HepG2 (cell line): ENCODE results near the gene DNAJC5. TPM values are rescaled to one million over a fixed set of nuclear protein-coding genes. Genes with fewer than 3 reads are reported as not detected.
A peak's percentile ranks its signal among the peaks of the same experiment; 100 is the strongest.

Experiments used
- ARID4A ChIP-seq: sonication (generic); formaldehyde crosslinking; IDR thresholded peaks from 2 replicates; pipeline ENCODE4 v1.5.0; 2020; ENCODE audit warnings: mild to moderate bottlenecking, missing genetic modification reagents, borderline replicate concordance
- CREB1 ChIP-seq, 2 experiments: fragments of 450-650 bp in 1 of 2; IDR thresholded peaks; 2 replicates each; pipeline ENCODE4 v1.6.1; 2016 to 2017; ENCODE audit warnings: control low read depth in 1 of 2, mild to moderate bottlenecking in 1 of 2, missing compliant biosample characterization in 1 of 2, missing genetic modification characterization in 1 of 2
- ELF4 ChIP-seq: sonication (generic); formaldehyde crosslinking; IDR thresholded peaks from 2 replicates; pipeline ENCODE4 v1.5.0; 2020; ENCODE audit warnings: missing genetic modification reagents, mild to moderate bottlenecking, moderate library complexity, borderline replicate concordance
- ESRRA ChIP-seq: sonication (generic); formaldehyde crosslinking; IDR thresholded peaks from 2 replicates; pipeline ENCODE4 v1.5.1; 2020; ENCODE audit warnings: mild to moderate bottlenecking, low read depth, missing genetic modification reagents
- ETS1 ChIP-seq: sonication (generic); formaldehyde crosslinking; IDR thresholded peaks from 2 replicates; pipeline ENCODE4 v1.4.0; 2020; ENCODE audit warnings: missing genetic modification reagents
- GABPB1 ChIP-seq: IDR thresholded peaks from 2 replicates; pipeline ENCODE4 v1.6.1; 2016; ENCODE audit warnings: mild to moderate bottlenecking, missing genetic modification reagents, moderate library complexity, missing compliant biosample characterization
- HDAC2 ChIP-seq: sonication (generic); formaldehyde crosslinking; IDR thresholded peaks from 2 replicates; pipeline ENCODE4 v1.4.0; 2020; ENCODE audit warnings: missing genetic modification reagents
- HES4 ChIP-seq: sonication (generic); formaldehyde crosslinking; IDR thresholded peaks from 2 replicates; pipeline ENCODE4 v1.9.0; 2021; ENCODE audit warnings: mild to moderate bottlenecking, missing genetic modification reagents, borderline replicate concordance
- LBX2 ChIP-seq: sonication (generic); formaldehyde crosslinking; IDR thresholded peaks from 2 replicates; pipeline ENCODE4 v1.5.0; 2020; ENCODE audit warnings: missing genetic modification reagents, mild to moderate bottlenecking, borderline replicate concordance
- RBAK ChIP-seq: sonication (generic); formaldehyde crosslinking; IDR thresholded peaks from 2 replicates; pipeline ENCODE4 v1.5.1; 2020; ENCODE audit warnings: mild to moderate bottlenecking, missing genetic modification reagents
- REL ChIP-seq: sonication (generic); formaldehyde crosslinking; conservative IDR thresholded peaks from 2 replicates; pipeline ENCODE4 v1.8.0; 2022; ENCODE audit warnings: mild to moderate bottlenecking, missing genetic modification reagents, moderate library complexity
- RXRA ChIP-seq: sonication (generic); formaldehyde crosslinking; IDR thresholded peaks from 2 replicates; pipeline ENCODE4 v1.5.1; 2020; ENCODE audit warnings: missing genetic modification reagents
- SMARCC2 ChIP-seq: fragments of 450-650 bp; IDR thresholded peaks from 2 replicates; pipeline ENCODE4 v1.6.1; 2017; ENCODE audit warnings: antibody characterized with exemption, mild to moderate bottlenecking
- SMARCE1 ChIP-seq: fragments of 450-650 bp; IDR thresholded peaks from 2 replicates; pipeline ENCODE4 v1.6.1; 2017; ENCODE audit warnings: borderline replicate concordance
- TBX2 ChIP-seq: sonication (generic); formaldehyde crosslinking; IDR thresholded peaks from 2 replicates; pipeline ENCODE4 v1.5.0; 2020; ENCODE audit warnings: missing genetic modification reagents, mild to moderate bottlenecking, borderline replicate concordance
- ZNF235 ChIP-seq: sonication (generic); formaldehyde crosslinking; IDR thresholded peaks from 2 replicates; pipeline ENCODE4 v1.8.1; 2023; ENCODE audit warnings: mild to moderate bottlenecking, missing genetic modification reagents, borderline replicate concordance
- ZNF503 ChIP-seq: sonication (generic); formaldehyde crosslinking; IDR thresholded peaks from 2 replicates; pipeline ENCODE4 v1.4.0; 2020; ENCODE audit warnings: missing genetic modification reagents
- ZNF549 ChIP-seq: sonication (generic); formaldehyde crosslinking; IDR thresholded peaks from 2 replicates; pipeline ENCODE4 v1.5.0; 2020; ENCODE audit warnings: missing genetic modification reagents
- ZNF589 ChIP-seq: sonication (generic); formaldehyde crosslinking; conservative IDR thresholded peaks from 2 replicates; pipeline ENCODE4 v1.8.0; 2022; ENCODE audit warnings: mild to moderate bottlenecking, moderate library complexity, missing genetic modification reagents
- ZNF749 ChIP-seq: sonication (generic); formaldehyde crosslinking; IDR thresholded peaks from 2 replicates; pipeline ENCODE4 v1.8.0; 2022; ENCODE audit warnings: mild to moderate bottlenecking, missing genetic modification reagents, moderate library complexity, borderline replicate concordance
- polyA plus RNA-seq, 8 experiments: library from polyadenylated mRNA; depleted of rRNA in 3 of 8; stranded (reverse) in 7 of 8; unstranded in 1 of 8; fragments of >200 nt; fragmentation: Illumina TruSeq in 4 of 8; extraction: Trizol in 4 of 8; gene quantifications; 2 replicates each; pipeline versions ENCODE4 v1.2.1 to v1.2.3, GENCODE V29; 2011 to 2016; ENCODE audit warnings: low read depth in 4 of 8, missing spikeins in 1 of 8, mixed read lengths in 1 of 8; ENCODE audit not compliant: insufficient read depth in 1 of 8
- total RNA-seq, 5 experiments: library from RNA; depleted of rRNA; stranded (reverse); fragments of >200 nt; fragmentation: Illumina TruSeq; extraction: Trizol; gene quantifications; 2 replicates each; pipeline ENCODE4 v1.2.3, GENCODE V29; 2016; ENCODE audit warnings: low read depth in 1 of 5
- TF ChIP-seq, protein P1 (sequence below): sonication (generic); formaldehyde crosslinking; IDR thresholded peaks from 2 replicates; pipeline ENCODE4 v1.8.0; 2022; ENCODE audit warnings: missing genetic modification reagents, low read depth, mild to moderate bottlenecking, borderline replicate concordance

Gene DNAJC5
- total and polyA plus RNA-seq, 2 of the 13 experiments (the other 11 are each of a cell fraction or from before 2014, with no cell fraction given) = 42.8 to 64.5 TPM

DNA sequence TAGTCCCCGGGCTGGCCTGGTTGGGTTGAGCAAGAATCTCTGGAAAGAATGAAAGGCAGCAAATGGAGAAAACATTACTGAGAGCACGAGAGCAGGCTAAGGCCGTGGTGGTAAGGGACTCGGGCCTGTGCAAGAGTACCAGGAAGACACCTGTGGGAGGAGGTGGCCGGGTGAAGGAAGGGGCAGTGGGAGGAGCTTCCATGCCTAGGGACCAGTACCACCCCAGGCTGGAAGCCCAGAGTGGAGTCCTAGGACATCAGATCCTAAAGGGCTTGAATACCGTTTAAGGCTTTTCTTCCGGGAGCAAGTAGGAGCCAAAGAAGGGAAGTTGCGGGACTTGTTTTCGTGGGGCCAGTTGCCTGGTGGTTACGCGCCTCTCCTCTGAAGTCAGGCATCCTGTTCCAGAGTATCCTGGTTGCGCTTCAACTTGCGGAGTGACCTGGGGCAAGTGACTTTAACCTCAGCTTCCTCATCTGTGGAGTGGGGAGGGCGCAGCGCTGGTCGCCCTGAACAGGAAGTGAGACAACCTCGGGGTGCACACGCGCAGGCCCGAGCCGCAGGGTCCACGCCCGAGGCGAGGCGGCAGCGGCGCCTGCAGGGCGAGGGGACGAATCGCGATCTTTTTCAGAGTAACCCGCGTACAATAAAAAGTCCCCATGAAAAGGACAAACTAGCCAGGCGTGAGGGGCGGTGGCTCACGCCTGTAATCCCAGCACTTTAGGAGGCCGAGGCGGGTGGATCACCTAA, 31.0 kb upstream of the DNAJC5 start (continued):
- TF ChIP-seq ARID4A (CRISPR knock-in tag) = peak; percentile 63
- TF ChIP-seq, protein P1, sequence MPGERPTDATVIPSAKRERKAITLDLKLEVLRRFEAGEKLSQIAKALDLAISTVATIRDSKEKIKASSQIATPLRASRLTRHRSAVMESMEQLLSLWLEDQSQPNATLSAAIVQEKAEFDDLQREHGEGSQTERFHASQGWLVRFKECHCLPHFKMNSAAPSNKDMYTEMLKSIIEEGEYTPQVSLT (CRISPR knock-in tag) = no peak; the same call in 1 of the 2 replicates
- TF ChIP-seq ZNF503 (CRISPR knock-in tag) = no peak
- no peak for TF ChIP-seq ZNF549 (CRISPR knock-in tag)
- peak; percentile 94 for TF ChIP-seq GABPB1 (CRISPR knock-in tag)
- TF ChIP-seq TBX2 (CRISPR knock-in tag) = peak; percentile 86
- TF ChIP-seq ZNF749 (CRISPR knock-in tag) = no peak
- TF ChIP-seq RXRA (CRISPR knock-in tag) = peak; percentile 70; the same call in 1 of the 2 replicates
- no peak for TF ChIP-seq ETS1 (CRISPR knock-in tag)
- TF ChIP-seq RBAK (CRISPR knock-in tag) = peak; percentile 66; the same call in 1 of the 2 replicates
- no peak for TF ChIP-seq ZNF235 (CRISPR knock-in tag)
- TF ChIP-seq HDAC2 (CRISPR knock-in tag) = peak; percentile 93
- TF ChIP-seq SMARCC2 = no peak
- TF ChIP-seq HES4 (CRISPR knock-in tag) = no peak
- peak; percentile 97 for TF ChIP-seq ELF4 (CRISPR knock-in tag)
- peak; percentile 36; the same call in 1 of the 2 replicates for TF ChIP-seq CREB1 (IDR thresholded peaks at IDR 0.05)
- TF ChIP-seq CREB1 (CRISPR knock-in tag; IDR thresholded peaks at IDR 0.05) = no peak
- TF ChIP-seq REL (CRISPR knock-in tag) = no peak
- TF ChIP-seq ZNF589 (CRISPR knock-in tag) = no peak
- TF ChIP-seq ESRRA (CRISPR knock-in tag) = peak; percentile 90
- TF ChIP-seq LBX2 (CRISPR knock-in tag) = no peak; the same call in 1 of the 2 replicates
- no peak for TF ChIP-seq SMARCE1
